Peyer's patch (tissue), 4 donors: ENCODE results near the gene KCNN1. TPM values are rescaled to one million over a fixed set of nuclear protein-coding genes. Genes with fewer than 3 reads are reported as not detected.

ENCODE experiments used
- DNase-seq, 3 donors: peaks; one replicate each; pipeline ENCODE4 v3.0.0-alpha.2; 2017 to 2019
- H3K27ac ChIP-seq, 4 donors: fragments of 200-600 bp; sonication (generic); one replicate each; pipeline ENCODE4 v1.5.1; 2016 to 2019
- H3K27me3 ChIP-seq, 2 donors: fragments of 200-600 bp; sonication (generic); one replicate each; pipeline ENCODE4 v1.5.1; 2019
- H3K36me3 ChIP-seq, 3 donors: fragments of 200-600 bp; sonication (generic); one replicate each; pipeline ENCODE4 v1.5.1; 2016 to 2019
- H3K4me1 ChIP-seq, 4 donors: fragments of 200-600 bp; sonication (generic); one replicate each; pipeline ENCODE4 v1.5.1; 2016 to 2019
- H3K4me3 ChIP-seq, 4 donors: fragments of 200-600 bp; sonication (generic); 1 replicate in 3 of 4; 2 replicates in 1 of 4; pipeline ENCODE4 v1.5.1; 2016 to 2019; ENCODE audit warnings: mild to moderate bottlenecking in 1 of 4
- H3K9me3 ChIP-seq, 4 donors: fragments of 200-600 bp; sonication (generic); one replicate each; pipeline ENCODE4 v1.5.1; 2016 to 2019; ENCODE audit warnings: mild to moderate bottlenecking in 1 of 4
- CTCF ChIP-seq, 6 experiments: fragments of 450-650 bp in 4 of 6; fragments of 200-600 bp in 2 of 6; sonication (generic) in 1 of 6; IDR thresholded peaks; one replicate each; pipeline ENCODE4 v1.5.1; 2017 to 2019; ENCODE audit warnings: antibody characterized with exemption in 6 of 6, mild to moderate bottlenecking in 3 of 6, moderate library complexity in 1 of 6
- POLR2A ChIP-seq, 2 donors: fragments of 450-650 bp; IDR thresholded peaks; one replicate each; pipeline ENCODE4 v1.5.1; 2017; ENCODE audit warnings: antibody characterized with exemption in 2 of 2, mild to moderate bottlenecking in 2 of 2, moderate library complexity in 2 of 2
- total RNA-seq, 4 donors: library from RNA; depleted of rRNA; stranded (reverse); fragments of >200 nt; gene quantifications; one replicate each; pipeline ENCODE4 v1.1.0, GENCODE V29; 2016

The KCNN1 gene
- total RNA-seq, 4 donors from 2014 or later, result not detected

- DNase-seq, result no peak
- H3K27me3 ChIP-seq, result peaks cover 0 to 13% of the 10 kb centered on the region in 2 donors
Measured at GRCh38 chr19:17963936-17964691, 2.8 kb upstream of the KCNN1 start.

GRCh38 chr19:17965370-17966128 is 1.4 kb upstream of the KCNN1 start:
- Histone ChIP-seq H3K4me3 (no peak overlapping the region), H3K27me3 (peaks cover 0 to 13% of the 10 kb centered on the region in 2 donors), H3K9me3 (no peaks in the 10 kb centered on the region), H3K36me3 (no peaks in the 10 kb centered on the region), H3K4me1 (no peaks in the 10 kb centered on the region), H3K27ac (no peak overlapping the region)
- no peak for DNase-seq
- TF ChIP-seq POLR2A (IDR thresholded peaks at IDR 0.05), result no peak
- TF ChIP-seq CTCF (IDR thresholded peaks at IDR 0.05), result no peak

More at GRCh38 chr19:17963936-17964691, 2.8 kb upstream of the KCNN1 start:
- Histone ChIP-seq H3K27ac (no peak overlapping the region), H3K4me3 (no peak overlapping the region), H3K4me1 (no peaks in the 10 kb centered on the region), H3K36me3 (no peaks in the 10 kb centered on the region), H3K9me3 (no peaks in the 10 kb centered on the region)
- no peak for TF ChIP-seq POLR2A (IDR thresholded peaks at IDR 0.05)
- TF ChIP-seq CTCF (IDR thresholded peaks at IDR 0.05), result no peak

- no peaks in the 10 kb centered on the region for H3K4me1 ChIP-seq
- no peaks in the 10 kb centered on the region for H3K9me3 ChIP-seq
- TF ChIP-seq CTCF (IDR thresholded peaks at IDR 0.05) (no peak), POLR2A (IDR thresholded peaks at IDR 0.05) (no peak)
- no peak overlapping the region for H3K4me3 ChIP-seq
- H3K36me3 ChIP-seq, result no peaks in the 10 kb centered on the region
- no peak overlapping the region for H3K27ac ChIP-seq
- H3K27me3 ChIP-seq, result peaks cover 0 to 13% of the 10 kb centered on the region in 2 donors
- no peak for DNase-seq
Measured at GRCh38 chr19:17966129-17966483, 801 bp upstream of the KCNN1 start.

- Histone ChIP-seq H3K9me3 (no peaks in the 10 kb centered on the region), H3K4me3 (no peak overlapping the region), H3K27ac (no peak overlapping the region), H3K4me1 (no peaks in the 10 kb centered on the region), H3K36me3 (no peaks in the 10 kb centered on the region), H3K27me3 (peaks cover 0 to 13% of the 10 kb centered on the region in 2 donors)
- TF ChIP-seq POLR2A (IDR thresholded peaks at IDR 0.05) (no peak), CTCF (IDR thresholded peaks at IDR 0.05) (no peak)
- DNase-seq, result no peak
Measured at GRCh38 chr19:17967257-17968051, 547 bp downstream of the KCNN1 start.

GRCh38 chr19:17968362-17968761 is 1.5 kb downstream of the KCNN1 start:
- Histone ChIP-seq H3K36me3 (no peaks in the 10 kb centered on the region), H3K4me1 (no peaks in the 10 kb centered on the region), H3K4me3 (no peak overlapping the region), H3K9me3 (no peaks in the 10 kb centered on the region), H3K27ac (no peak overlapping the region), H3K27me3 (peaks cover 0 to 13% of the 10 kb centered on the region in 2 donors)
- no peak for TF ChIP-seq POLR2A (IDR thresholded peaks at IDR 0.05)
- no peak for TF ChIP-seq CTCF (IDR thresholded peaks at IDR 0.05)
- no peak for DNase-seq
